ENCODE results near the gene TMEM117.

GRCh38 chr12:44294649-44295048, 458.8 kb downstream of the TMEM117 start:
- TF ChIP-seq CTCF (conservative IDR thresholded peaks at IDR 0.05 in 1 of 2, IDR thresholded peaks at IDR 0.05 in 1 of 2; ENCODE audit: extremely low read depth in 1 of 2, insufficient read depth in 1 of 2, low read depth in 1 of 2, low read length in 2 of 2) (no peak), EZH2 (IDR thresholded peaks at IDR 0.05; ENCODE audit: borderline replicate concordance, low read length) (no peak)

All from mammary epithelial cell (primary cell).